ENCODE results near the gene LAMA4. TPM values are rescaled to one million over a fixed set of nuclear protein-coding genes. Genes with fewer than 3 reads are reported as not detected.
A peak's percentile ranks its signal among the peaks of the same experiment; 100 is the strongest.

LAMA4 gene
- total RNA-seq, 2 donors from 2014 or later, result 0.14 TPM; not detected in 1

GRCh38 chr6:112287577-112288225 is 33.3 kb upstream of the LAMA4 start:
- Mint-ChIP-seq H3K4me3 (no peak overlapping the region), H3K9me3 (no peaks in the 10 kb centered on the region), H3K36me3 (ENCODE audit: insufficient read depth in 2 of 2) (no peaks in the 10 kb centered on the region), H3K27ac (no peak overlapping the region), H3K4me1 (ENCODE audit: low read depth) (peaks cover 37% of the 10 kb centered on the region), H3K27me3 (ENCODE audit: low read depth) (peaks cover 68% of the 10 kb centered on the region)
- no peak for DNase-seq
- ATAC-seq (replicated peaks in 1 of 2), result no peak

- DNase-seq (no peak), ATAC-seq (replicated peaks in 1 of 2) (no peak)
- Mint-ChIP-seq H3K27ac (no peak overlapping the region), H3K4me1 (ENCODE audit: low read depth) (peaks cover 37% of the 10 kb centered on the region), H3K9me3 (no peaks in the 10 kb centered on the region), H3K4me3 (no peak overlapping the region), H3K27me3 (ENCODE audit: low read depth) (peaks cover 70% of the 10 kb centered on the region), H3K36me3 (ENCODE audit: insufficient read depth in 2 of 2) (no peaks in the 10 kb centered on the region)
Observed at GRCh38 chr6:112286500-112287144, 32.3 kb upstream of the LAMA4 start.

- Mint-ChIP-seq H3K4me3 (no peak overlapping the region), H3K27ac (no peak overlapping the region), H3K36me3 (ENCODE audit: insufficient read depth in 2 of 2) (no peaks in the 10 kb centered on the region), H3K27me3 (ENCODE audit: low read depth) (peaks cover 71% of the 10 kb centered on the region), H3K4me1 (ENCODE audit: low read depth) (peaks cover 37% of the 10 kb centered on the region), H3K9me3 (no peaks in the 10 kb centered on the region)
- peak; percentile 77 to 78 for DNase-seq
- peak; percentile 93 to 97 for ATAC-seq (replicated peaks in 1 of 2)
Observed at GRCh38 chr6:112286010-112286409, 31.6 kb upstream of the LAMA4 start.

DNA sequence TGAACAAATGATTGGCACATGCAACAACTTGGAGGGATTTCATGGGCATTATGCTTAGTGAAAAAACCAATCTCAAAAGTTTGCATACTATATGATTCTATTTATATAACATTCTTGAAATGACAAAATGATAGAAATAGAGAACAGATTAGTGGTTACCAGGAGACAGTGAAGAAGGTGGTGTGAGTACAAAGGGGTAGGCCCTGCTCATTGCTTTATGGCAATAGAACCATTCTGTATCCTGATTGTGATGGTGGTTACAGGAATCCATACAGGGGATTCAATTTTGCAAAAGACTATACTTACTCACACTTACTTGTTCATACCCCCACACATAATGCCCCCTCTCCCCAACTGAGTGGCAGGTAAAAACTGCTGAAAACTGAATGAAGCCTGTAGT is 30.2 kb upstream of the LAMA4 start:
- no peaks in the 10 kb centered on the region for H3K36me3 Mint-ChIP-seq (ENCODE audit: insufficient read depth in 2 of 2)
- no peaks in the 10 kb centered on the region for H3K9me3 Mint-ChIP-seq
- ATAC-seq (replicated peaks in 1 of 2) (peak; percentile 18 to 42), DNase-seq (no peak)
- H3K27me3 Mint-ChIP-seq (ENCODE audit: low read depth), result peaks cover 72% of the 10 kb centered on the region
- H3K27ac Mint-ChIP-seq, result no peak overlapping the region
- peaks cover 37% of the 10 kb centered on the region for H3K4me1 Mint-ChIP-seq (ENCODE audit: low read depth)
- H3K4me3 Mint-ChIP-seq, result no peak overlapping the region

- H3K27ac Mint-ChIP-seq, result no peak overlapping the region
- no peak overlapping the region for H3K4me3 Mint-ChIP-seq
- no peak for ATAC-seq (replicated peaks in 1 of 2)
- no peak for DNase-seq
- no peaks in the 10 kb centered on the region for H3K36me3 Mint-ChIP-seq (ENCODE audit: insufficient read depth in 2 of 2)
- peaks cover 36% of the 10 kb centered on the region for H3K4me1 Mint-ChIP-seq (ENCODE audit: low read depth)
- H3K9me3 Mint-ChIP-seq, result no peaks in the 10 kb centered on the region
- peaks cover 63% of the 10 kb centered on the region for H3K27me3 Mint-ChIP-seq (ENCODE audit: low read depth)
Observed at GRCh38 chr6:112283621-112284020, 29.3 kb upstream of the LAMA4 start.

- ATAC-seq (replicated peaks in 1 of 2) (no peak), DNase-seq (no peak)
- H3K27me3 Mint-ChIP-seq (ENCODE audit: low read depth), result peaks cover 68% of the 10 kb centered on the region
- H3K36me3 Mint-ChIP-seq (ENCODE audit: insufficient read depth in 2 of 2), result no peaks in the 10 kb centered on the region
- H3K4me3 Mint-ChIP-seq, result no peak overlapping the region
- no peaks in the 10 kb centered on the region for H3K9me3 Mint-ChIP-seq
- H3K4me1 Mint-ChIP-seq (ENCODE audit: low read depth), result peaks cover 28% of the 10 kb centered on the region
- H3K27ac Mint-ChIP-seq, result no peak overlapping the region
Observed at GRCh38 chr6:112281821-112282615, 27.7 kb upstream of the LAMA4 start.

GRCh38 chr6:112279031-112279935 is 24.9 kb upstream of the LAMA4 start:
- Mint-ChIP-seq H3K36me3 (ENCODE audit: insufficient read depth in 2 of 2) (no peaks in the 10 kb centered on the region), H3K27ac (no peak overlapping the region), H3K27me3 (ENCODE audit: low read depth) (peaks cover 66% of the 10 kb centered on the region), H3K9me3 (no peaks in the 10 kb centered on the region), H3K4me1 (ENCODE audit: low read depth) (peaks cover 2% of the 10 kb centered on the region), H3K4me3 (no peak overlapping the region)
- no peak for ATAC-seq (replicated peaks in 1 of 2)
- no peak for DNase-seq

DNA sequence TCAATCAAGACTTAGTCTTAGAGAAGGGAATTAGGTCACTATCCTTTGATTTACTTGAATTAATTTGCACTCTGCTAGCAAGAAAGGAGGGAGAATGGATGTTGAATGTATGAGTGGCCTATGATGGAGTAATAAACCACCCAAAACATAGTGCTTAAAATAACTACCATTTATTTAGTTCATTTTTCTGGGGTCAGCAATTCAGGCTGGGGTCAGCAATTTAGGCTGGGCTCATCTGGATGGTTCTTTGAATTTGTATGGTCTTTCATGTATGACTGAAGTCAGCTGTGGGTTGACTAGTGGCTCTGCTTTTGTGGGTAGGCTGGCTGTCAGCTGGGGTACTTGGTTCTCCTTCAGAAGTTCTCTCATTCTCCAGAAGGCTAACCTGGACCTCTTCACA is 21.0 kb upstream of the LAMA4 start:
- ATAC-seq (replicated peaks in 1 of 2) (no peak), DNase-seq (no peak)
- no peaks in the 10 kb centered on the region for H3K36me3 Mint-ChIP-seq (ENCODE audit: insufficient read depth in 2 of 2)
- no peak overlapping the region for H3K27ac Mint-ChIP-seq
- H3K9me3 Mint-ChIP-seq, result no peaks in the 10 kb centered on the region
- peaks cover 33% of the 10 kb centered on the region for H3K27me3 Mint-ChIP-seq (ENCODE audit: low read depth)
- no peak overlapping the region for H3K4me3 Mint-ChIP-seq
- H3K4me1 Mint-ChIP-seq (ENCODE audit: low read depth), result no peaks in the 10 kb centered on the region

GRCh38 chr6:112274774-112275173 is 20.4 kb upstream of the LAMA4 start:
- no peak for ATAC-seq (replicated peaks in 1 of 2)
- Mint-ChIP-seq H3K27me3 (ENCODE audit: low read depth) (peaks cover 29% of the 10 kb centered on the region), H3K4me3 (no peak overlapping the region), H3K4me1 (ENCODE audit: low read depth) (no peaks in the 10 kb centered on the region), H3K27ac (no peak overlapping the region), H3K36me3 (ENCODE audit: insufficient read depth in 2 of 2) (no peaks in the 10 kb centered on the region), H3K9me3 (no peaks in the 10 kb centered on the region)
- DNase-seq, result no peak

GRCh38 chr6:112272799-112273198 is 18.4 kb upstream of the LAMA4 start:
- Mint-ChIP-seq H3K27ac (no peak overlapping the region), H3K4me3 (no peak overlapping the region)
- no peak for ATAC-seq (replicated peaks in 1 of 2)

GRCh38 chr6:112270756-112271155 is 16.4 kb upstream of the LAMA4 start:
- H3K36me3 Mint-ChIP-seq (ENCODE audit: insufficient read depth in 2 of 2), result no peaks in the 10 kb centered on the region
- no peak for ATAC-seq (replicated peaks in 1 of 2)
- H3K4me3 Mint-ChIP-seq, result no peak overlapping the region
- H3K27me3 Mint-ChIP-seq (ENCODE audit: low read depth), result peaks cover 11% of the 10 kb centered on the region
- no peaks in the 10 kb centered on the region for H3K9me3 Mint-ChIP-seq
- no peak for DNase-seq
- H3K27ac Mint-ChIP-seq, result no peak overlapping the region
- H3K4me1 Mint-ChIP-seq (ENCODE audit: low read depth), result no peaks in the 10 kb centered on the region

More at GRCh38 chr6:112272799-112273198, 18.4 kb upstream of the LAMA4 start:
- no peaks in the 10 kb centered on the region for H3K36me3 Mint-ChIP-seq (ENCODE audit: insufficient read depth in 2 of 2)
- no peaks in the 10 kb centered on the region for H3K4me1 Mint-ChIP-seq (ENCODE audit: low read depth)
- H3K27me3 Mint-ChIP-seq (ENCODE audit: low read depth), result peaks cover 26% of the 10 kb centered on the region
- no peak for DNase-seq
- H3K9me3 Mint-ChIP-seq, result no peaks in the 10 kb centered on the region

DNA sequence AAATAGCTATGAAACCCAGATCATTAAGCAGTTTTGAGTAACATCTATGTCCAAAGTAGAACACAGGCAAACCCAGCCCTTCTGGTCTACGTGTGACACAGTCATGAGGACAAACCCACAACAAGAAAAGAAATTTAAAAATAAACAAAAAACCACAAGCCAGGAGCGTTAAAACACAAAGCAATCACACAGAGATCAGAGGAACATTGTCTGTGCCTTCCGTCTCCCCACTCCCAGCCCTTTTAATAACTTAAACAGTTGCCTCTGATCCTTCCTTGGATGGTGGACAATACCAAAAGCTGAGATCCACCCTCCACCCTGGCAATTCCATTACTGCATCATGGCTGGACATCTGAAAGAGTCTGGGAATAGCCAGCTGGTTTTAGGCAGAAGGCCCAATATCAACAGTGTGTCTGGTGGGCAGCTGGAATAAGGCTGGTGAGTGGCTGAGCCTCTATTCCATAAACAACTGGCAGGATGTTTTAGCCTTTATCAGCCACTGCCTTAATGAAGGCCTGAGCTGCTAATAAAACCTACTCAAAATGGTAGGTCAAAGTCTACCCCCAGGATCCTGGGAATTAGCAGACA is 15.7 kb upstream of the LAMA4 start:
- Mint-ChIP-seq H3K9me3 (no peaks in the 10 kb centered on the region), H3K27ac (peak overlapping the region; percentile 66), H3K27me3 (ENCODE audit: low read depth) (peaks cover 11% of the 10 kb centered on the region), H3K4me3 (no peak overlapping the region), H3K4me1 (ENCODE audit: low read depth) (no peaks in the 10 kb centered on the region), H3K36me3 (ENCODE audit: insufficient read depth in 2 of 2) (no peaks in the 10 kb centered on the region)
- no peak for ATAC-seq (replicated peaks in 1 of 2)
- DNase-seq, result no peak
